ENCODE results near the gene DNAJC22.
"Not testable (repeated sequence)": the region's sequence is repeated elsewhere in the genome, so short reads cannot be mapped to it uniquely, and the experiment has no call there.

DNAJC22 gene

DNA sequence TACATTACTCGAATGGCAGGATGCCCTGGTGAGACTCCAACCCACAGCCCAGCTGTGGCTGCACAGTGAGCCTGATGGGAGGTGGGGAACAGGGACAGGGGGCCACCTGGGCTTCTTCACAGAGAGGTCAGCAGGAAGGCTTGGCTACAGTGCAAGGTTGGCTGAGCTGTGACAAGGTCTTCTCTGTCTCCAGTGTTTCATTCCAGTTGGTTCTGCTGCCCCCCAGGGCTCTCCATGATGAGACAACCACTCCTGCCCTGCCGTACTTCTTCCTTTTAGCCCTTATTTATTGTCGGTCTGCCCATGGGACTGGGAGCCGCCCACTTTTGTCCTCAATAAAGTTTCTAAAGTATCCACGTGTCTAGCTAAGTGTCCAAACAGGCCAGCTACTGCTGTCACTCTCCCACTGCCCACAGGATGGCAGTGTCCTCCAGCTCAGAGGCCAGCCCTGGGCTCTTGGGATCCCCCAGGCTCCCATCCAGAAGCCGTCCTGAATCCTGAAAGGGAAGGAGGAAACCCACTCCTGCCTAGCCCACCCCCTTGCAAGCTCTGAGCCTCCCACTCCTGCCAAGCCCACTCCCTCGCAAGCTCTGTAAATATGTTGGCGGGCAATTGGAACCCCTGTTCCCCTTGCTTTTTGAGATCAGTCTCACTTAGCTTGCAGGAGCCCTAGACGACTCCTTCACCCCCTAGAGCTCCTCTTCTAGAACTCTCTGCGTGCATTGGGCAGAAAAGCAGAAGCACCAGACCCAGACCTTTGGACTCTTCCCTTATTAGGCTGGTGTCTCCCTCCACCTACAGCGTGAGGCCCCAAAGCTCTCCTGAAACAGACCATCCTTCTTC is 15.1 kb upstream of the DNAJC22 start:
- peak; percentile 89 for DNase-seq (ENCODE audit: low spot score)

DNA sequence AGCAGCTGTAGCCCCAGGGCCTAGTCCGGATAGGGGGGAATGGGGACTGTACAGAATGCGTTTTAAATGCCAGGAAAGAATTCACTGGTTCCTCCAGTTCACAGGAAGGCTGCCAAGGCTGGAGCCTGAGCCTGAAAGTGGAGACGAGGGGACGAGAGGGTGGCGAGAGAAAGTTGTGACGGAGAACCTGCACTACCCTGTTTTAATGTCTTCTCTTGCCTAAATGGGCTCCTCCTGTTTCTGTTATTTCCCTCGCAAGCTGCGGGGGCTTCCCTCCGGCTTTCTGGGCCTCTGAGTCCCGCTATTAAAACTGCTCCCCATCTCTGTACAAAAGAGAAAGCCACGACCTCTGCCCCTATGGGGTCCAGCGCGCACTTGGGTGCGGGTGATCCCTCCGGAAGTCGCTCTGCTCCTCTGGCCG is 14.2 kb upstream of the DNAJC22 start:
- DNase-seq (ENCODE audit: low spot score) = no peak

DNA sequence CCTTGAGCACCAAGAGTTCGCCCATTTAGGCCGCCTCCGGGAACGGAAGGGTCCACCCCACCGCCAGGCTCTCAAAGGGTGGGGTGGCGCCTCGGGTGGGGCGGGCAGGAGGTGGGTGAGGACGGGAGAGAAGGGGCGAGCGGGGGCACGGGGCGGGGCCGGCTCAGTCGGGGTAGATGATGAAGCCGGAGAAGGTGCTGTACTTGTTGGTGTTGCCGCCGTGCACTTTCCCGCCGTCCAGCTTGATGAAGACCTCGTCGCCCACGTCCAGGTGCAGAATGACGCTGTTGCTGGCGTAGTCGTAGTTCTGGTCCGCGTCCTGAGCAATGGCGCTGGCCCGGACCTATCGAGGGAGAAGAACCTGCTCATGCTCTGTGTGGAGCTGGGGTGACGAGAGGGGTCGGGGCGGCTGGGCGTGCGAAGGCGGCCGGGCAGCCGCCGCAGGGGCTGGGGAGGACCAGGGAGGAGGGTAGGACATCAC is 13.8 kb upstream of the DNAJC22 start:
- DNase-seq (ENCODE audit: low spot score) = no peak

DNA sequence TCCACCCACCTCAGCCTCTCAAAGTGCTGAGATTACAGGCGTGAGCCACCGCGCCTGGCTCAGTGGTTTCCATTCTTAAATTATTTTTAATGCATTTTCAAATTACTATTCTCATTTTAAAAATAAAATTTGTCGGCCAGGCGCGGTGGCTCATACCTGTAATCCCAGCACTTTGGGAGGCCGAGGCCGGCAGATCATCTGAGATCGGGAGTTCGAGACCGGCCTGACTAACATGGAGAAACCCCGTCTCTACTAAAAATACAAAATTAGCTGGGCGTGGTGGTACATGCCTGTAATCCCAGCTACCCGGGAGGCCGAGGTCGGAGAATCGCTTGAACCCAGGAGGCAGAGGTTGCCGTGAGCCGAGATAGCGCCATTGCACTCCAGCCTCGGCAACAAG is 12.9 kb upstream of the DNAJC22 start:
- not testable (repeated sequence) for DNase-seq (ENCODE audit: low spot score)

DNA sequence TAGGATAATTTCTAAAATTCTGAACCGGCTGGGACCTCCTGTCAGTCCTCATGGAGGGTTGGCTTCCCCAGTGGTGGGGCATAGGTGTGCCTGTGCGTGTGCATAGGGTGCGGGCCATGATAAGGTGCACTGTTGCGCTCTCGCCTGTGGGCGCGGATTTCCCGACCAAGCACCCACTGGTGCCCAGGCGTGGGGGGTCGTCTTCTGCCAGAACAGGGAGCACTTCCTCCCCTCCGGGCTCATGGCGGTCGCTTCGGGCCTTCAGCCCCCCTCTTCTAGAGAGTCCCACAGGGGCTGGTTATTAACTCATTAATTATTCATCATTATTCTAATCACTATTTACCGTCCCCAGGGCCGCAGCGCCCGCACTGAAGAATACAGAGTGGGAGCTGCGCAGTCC is 12.5 kb upstream of the DNAJC22 start:
- no peak for DNase-seq (ENCODE audit: low spot score)

DNA sequence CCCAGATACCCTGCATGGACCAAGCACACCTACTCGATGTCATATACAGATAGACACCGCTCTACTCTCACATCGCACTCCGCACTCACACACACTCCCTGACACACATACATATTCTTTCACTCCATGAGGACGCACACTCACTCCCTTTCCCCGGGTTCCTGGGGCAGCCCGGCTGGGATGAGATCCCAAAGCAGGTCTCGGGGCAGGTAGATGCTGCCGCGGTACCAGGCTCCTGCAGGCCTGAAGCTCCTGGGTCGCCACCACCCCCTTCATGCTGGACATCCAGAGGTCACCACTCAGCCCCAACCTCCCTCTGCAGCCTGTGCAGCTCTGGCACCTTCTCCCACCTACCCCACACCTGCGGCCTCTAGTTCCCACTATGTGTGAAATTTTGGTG is 12.0 kb upstream of the DNAJC22 start:
- DNase-seq (ENCODE audit: low spot score) = no peak

DNA sequence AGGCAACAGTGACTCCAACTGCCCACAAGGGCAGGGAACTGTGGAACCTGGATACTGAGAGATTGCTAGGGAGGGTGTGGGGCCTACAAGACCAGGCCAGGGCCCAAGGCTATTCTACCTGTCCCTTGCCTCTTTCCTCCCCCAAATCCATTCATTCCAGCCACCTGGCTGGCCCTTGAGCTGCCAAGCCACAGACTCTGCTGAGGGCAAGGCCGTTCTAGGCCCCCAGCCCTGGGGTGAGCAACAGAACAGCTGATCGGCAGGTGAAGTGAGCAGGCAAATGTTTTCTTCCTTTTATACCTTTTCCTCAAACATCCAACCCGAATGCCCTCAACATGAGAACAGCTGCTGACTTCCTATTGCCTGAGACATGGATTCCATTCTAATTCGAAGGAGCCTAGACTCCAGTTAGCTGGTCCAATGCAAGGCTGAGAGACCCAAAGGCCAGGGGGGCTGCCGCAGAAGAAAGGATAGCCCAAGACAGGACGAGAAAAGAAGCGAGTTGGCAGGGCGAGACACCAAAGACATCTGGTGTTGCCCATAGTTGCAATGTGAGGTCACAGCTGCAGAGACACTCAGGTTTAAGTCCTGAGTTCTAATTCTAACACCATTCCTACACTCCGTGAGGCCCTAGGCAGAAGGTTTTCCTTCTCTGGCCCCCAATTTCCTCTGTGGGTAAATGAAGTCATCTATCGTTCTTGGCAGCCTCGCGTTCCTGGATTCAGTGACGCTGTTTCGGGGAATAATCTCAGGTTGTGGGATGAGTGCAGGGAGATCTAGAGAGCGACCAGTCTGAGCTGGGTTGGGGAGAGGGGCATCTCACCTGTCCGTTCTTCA is 11.4 kb upstream of the DNAJC22 start:
- peak; percentile 13 for DNase-seq (ENCODE audit: low spot score)

DNA sequence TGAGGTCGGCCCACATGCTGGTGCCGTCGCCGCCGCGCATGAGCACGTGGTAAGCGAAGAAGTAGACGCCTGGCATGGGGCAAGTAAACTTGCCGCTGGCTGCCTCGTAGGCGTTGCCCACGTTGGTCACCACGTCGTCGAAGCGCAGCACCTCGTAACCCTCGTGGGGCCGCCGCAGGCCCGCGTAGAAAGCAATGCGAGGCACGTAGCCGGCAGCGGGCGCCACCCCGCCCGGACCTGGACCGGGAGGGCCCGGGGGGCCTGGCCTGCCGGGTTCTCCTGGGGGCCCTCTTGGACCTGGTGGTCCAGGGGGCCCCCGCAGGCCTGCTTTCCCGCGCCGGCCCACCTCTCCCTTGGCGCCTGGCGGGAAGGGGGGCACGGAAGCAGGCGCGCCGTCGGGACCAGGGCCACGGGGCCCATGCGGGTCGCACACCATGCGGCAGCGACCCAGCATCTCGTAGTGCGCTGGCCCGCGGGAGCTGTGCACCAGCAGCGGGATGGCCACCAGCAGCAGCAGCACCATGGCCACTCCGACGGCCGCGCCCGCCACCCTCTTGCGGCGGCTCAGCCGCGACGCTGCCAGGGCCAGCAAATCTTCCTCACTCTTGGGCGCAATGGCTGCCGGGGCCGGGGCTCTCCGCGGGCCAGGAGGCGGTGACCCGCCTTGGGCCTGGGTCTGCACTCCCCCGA is 10.6 kb upstream of the DNAJC22 start:
- DNase-seq (ENCODE audit: low spot score) = peak; percentile 8

DNA sequence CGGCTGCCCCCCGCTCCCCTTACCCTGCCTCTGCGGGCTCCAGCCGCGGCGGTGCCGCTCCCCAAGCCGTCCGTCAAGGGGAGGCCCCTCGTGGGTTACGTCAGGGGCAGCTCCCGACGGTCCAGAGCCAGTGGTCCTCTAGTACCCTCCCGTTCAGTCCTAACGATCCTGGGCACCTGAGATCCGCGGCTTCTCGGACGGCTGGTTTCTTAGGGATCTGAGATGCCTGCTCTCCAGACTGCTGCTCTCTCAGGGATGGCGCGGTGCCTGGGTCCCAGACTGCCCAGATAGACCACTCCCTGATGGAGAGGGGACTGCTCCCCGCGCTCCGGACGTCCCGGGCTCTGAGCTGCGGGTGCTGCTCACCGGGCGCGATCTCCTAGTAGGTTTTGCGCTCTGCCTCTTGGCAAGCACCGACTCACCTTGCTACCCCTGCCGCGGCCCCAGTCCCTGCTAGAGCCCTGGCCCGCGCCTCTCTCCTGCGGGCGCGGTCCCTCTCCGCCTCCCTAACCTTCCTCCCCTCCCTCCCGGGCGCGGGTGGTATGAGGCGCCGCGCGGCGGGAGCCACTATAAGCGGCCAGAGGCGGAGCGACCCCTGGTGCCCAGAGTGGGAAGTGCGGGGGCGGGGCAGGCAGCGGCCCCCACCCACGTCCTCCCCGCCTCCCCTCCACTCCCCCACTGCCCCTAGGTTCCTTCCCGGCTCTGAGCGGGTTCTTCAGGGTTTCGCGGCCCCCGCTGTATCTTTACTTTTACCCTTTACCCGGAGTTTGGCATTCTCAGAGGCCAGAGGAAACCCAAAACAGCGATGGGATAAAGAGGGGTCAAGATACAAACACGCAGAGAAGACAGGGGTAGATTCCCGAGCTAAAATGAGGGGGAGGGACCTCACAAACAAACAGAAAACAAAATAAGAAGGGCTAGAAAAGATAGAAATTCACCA is 9.8 kb upstream of the DNAJC22 start, which contains the start of gene C1QL4:
Gene C1QL4 (minus strand): TSS at position 544 of the 940 bp plus-strand sequence. CDS start 711 bp downstream, outside the sequence.
- peak; percentile 92 for DNase-seq (ENCODE audit: low spot score)

DNA sequence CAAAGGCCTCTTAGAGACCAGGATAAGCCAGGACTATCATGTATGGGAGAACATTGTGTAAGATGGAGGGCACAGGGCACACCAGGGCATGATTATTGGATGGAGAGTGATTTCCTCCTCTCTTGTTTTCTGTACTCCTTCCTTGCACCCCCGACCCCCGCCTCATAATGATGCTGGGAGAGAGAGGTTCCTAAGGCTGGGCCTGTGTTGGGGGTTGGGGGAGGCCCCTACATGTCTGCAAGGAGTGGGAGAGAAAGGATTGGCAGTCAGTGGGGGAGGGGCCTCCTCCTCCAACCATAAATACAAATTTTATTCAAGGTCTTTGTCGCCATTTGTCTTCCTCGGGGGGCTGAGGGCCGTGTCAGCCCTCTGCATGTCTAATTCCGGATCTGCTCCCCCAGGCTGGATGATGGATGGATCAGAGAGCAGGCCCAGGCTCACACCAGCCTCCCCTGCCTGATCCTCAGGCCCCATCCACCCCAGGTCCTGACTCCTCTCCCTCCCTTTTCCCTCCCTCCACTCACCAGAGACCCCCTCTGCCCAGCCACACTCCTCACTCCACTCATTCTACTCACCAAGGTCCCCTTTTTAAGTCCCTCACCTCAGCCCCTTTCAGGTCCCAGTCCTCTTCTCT is 7.7 kb upstream of the DNAJC22 start:
- DNase-seq (ENCODE audit: low spot score) = no peak

DNA sequence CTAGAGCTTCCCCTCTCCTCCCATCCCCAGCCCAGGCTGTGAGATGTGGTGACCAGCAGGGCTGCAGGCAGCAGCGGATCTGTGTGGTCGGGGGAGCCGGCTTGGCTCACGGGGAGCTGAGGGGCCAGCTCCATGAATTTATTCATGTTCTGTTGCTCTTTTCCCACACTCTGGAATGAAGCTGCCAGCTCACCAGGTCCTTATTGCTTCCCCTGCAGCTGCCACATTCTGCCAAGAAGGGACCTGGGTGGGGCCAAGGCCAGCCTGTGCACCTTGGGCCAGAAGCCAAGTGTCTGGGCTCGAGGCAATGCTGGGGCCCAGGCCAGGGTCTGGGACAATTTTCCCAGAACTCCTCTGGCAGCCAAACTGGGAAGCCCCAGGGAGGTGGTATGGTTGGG is 7.2 kb upstream of the DNAJC22 start:
- no peak for DNase-seq (ENCODE audit: low spot score)

DNA sequence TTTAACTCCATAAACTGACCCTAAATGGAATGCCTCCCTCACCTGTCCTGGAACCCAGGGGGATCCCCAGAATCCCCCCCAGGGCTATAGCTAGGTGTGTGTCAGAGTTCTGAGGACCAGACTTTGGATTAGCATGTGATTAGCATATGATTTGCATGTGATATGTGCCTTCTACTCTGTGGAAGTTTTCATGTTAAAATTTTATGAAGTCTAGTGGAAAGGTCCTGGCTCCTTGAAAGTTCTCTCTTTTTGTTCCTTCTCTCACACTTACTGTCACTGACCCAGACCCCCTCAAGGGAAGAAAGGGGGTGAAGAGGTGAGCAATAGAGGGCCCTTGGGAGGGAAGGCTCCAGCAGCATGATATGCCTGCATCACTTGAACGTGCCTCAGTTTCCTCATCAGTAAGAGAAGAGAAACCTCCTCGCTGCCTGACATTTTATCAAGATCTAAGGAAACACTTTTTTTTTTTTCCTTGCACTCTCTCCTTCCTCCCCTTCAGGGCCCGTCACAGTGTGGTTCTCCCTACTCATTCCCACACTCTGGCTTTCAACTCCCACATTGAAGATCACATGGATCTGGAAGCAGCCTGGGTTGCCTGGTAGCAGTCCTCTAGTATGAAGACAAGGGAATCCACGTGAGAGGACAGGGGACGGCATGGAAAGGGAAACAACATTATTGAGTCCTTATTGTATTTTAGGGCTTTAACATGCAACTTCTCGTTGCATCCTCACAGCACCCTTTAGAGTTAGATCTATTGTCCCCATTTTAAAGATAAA is 6.4 kb upstream of the DNAJC22 start:
- no peak for DNase-seq (ENCODE audit: low spot score)

DNA sequence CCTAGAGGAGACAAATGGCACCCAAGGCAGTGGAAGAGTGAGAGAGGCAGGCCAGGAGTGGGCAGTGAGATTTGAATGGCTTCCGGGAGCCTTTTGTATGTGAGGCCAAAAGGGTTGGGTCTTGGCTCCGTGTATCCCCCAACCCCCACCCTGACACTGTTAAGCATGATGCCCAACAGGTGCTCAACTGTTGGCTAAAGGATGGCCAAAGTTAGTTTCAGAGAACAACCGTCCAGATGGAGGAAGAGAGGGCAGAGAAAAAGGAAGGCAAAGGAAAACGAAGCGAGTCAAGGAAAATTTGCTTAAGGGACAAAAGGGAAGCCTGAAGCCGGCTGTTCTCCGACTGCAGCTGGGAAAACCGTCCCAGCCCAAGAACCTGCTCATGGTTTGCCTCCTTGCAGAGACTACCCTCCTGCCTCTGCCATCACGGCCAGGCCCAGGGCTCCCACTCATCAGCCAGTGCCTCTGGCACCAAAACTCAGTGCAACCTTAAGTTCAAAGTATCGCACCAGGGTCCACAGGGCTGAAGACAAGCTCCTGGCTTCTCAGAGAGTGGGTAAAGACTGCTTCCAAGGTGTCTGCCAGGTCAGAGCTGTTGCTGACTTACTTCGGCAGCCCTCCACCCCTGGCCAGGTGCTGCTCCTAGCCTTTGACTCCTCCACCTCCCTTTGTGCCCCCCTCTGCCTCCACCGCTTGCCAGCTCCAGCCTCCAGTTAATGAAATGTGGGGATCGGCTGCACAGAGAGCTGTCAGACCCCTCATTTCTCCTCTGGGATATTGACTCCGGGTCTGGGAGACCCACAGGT is 5.5 kb upstream of the DNAJC22 start:
- peak; percentile 12 for DNase-seq (ENCODE audit: low spot score)

DNA sequence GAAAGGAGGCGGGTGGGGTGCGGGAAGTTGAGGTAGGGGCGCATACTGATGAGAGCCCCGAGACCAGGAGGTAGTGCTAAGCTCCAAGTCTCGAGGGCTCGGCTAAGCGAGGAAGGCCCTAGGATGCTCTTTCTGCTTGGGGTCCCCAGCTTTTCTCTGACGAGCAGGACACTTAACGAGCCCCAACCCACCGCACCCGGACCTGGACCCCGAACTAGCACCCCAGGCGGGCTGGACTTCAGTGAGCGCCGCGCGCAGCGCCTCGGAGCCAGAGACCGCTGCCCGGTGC is 5.0 kb upstream of the DNAJC22 start:
- DNase-seq (ENCODE audit: low spot score) = no peak

DNA sequence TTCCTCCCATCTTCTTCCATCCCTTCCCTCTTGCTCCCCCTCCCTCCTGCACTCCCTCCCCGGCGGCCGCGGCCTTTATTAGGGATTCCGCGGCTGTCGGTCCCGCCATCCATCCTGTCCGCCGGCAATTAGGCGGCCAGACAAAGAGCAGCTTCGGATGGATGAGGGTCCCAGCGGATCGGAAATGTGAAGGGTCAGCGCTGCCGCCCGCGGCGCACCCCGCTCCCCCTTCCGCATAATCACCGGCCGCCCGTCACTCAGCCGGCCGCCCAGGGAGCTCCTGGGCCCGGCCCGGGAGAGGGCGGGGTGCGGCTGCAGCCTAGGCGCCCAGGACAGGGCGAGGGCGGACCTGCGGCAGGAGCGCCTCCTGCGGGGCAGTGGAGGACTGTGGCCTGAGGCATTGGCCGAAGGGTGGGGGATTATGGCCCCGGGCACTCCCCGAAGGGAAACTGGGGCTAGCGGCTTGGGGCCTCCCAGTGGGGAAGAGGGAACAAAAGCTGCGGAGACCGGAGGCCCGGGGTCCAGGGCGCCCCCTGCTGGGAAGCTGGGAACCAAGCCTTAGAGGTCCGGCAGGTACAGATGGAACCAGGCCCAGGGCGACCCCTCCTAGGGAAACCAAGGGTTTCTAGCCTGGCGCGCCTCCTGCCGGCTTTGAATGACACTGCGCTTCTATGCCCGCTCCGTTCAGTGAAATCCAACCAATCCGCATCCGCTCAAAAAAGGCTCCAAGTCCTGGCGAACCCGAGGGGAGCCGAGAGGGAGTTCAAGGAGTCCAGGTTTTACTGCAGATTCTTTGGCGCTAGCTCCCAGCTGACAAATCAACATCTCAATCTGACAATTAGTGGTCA is 4.4 kb upstream of the DNAJC22 start:
- DNase-seq (ENCODE audit: low spot score) = peak; percentile 83

DNA sequence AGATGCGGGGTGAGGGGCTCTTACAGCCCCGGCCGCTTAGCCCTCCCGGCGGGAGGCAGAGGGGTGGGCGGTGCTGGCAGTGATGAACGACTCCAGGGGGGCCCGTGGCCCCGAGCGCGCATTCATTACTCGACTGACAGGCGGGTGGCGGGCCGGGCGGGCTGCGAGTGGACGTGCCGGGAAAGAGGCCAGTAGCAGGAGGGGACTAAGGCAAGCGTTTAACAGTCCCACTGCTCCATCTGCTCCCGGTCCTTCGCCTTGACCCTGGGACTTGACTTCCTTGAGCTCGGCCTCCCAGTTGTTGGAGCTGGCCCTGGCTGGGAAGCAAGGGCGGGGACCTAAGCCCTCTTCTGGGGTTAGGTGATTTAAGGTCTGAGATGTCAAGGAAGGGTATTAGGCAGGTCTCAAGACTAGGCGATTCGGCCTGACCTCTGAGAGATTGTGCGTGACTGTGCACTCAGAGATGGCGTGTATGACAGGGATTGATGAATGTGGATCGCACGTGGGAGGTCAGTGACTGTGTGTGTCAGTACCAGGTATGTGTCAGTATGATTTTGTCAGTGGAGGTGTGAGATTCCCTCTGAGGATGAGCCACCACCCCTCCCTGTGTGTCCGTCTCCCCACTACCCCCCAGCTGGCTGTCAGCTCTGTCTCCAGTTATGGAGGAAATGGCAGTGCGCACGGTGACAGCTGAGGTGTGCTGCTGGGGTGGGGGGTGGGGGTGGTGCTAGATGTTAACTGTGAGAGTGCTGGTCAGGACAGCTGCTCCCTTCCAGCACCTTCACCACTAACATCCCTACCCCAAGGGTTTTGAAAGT is 3.6 kb upstream of the DNAJC22 start:
- DNase-seq (ENCODE audit: low spot score) = peak; percentile 42

DNA sequence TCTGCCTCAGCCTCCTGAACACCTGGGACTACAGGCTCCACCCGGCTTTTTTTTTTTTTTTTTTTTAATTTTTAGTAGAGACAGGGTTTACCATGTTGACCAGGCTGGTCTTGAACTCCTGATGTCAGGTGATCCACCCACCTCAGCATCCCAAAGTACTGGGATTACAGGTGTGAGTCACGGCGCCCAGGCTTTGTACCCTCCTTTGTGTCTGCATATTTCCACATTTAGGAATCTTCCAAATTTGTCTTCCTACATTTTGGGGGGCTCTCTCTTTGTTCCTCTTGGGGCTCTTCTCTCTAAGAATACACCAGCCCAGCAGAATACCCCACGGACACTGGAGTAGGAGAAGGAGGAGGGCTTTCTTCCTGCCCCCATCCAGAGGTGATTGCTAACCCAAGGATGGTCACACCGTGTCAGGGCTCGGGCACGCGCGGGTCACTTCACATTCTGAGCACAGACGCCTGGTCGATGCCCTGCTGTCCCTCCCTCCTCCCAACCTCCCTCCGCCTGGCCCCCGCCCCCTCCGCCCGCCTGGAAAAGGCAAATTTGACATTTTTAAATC is 2.1 kb upstream of the DNAJC22 start:
- no peak for DNase-seq (ENCODE audit: low spot score)

All from AG08396 (cell line).